OCI-LY1 (cell line): ENCODE data around the gene NOD2.

Experiments used
- EZH2 ChIP-seq: fragments of 200-600 bp; sonication (generic), shearing (Covaris generic); IDR thresholded peaks from 2 replicates; pipeline ENCODE4 v1.8.0; 2017; ENCODE audit warnings: borderline replicate concordance, mixed run types, mild to moderate bottlenecking, antibody characterized with exemption, low read length, moderate library complexity, mixed read lengths
- TF ChIP-seq, protein P1 (sequence below): fragments of 200-600 bp; sonication (generic), shearing (Covaris generic); IDR thresholded peaks from 2 replicates; pipeline ENCODE4 v1.5.1; 2017; ENCODE audit warnings: mild to moderate bottlenecking, antibody characterized with exemption, low read length, moderate library complexity, mixed read lengths

DNA sequence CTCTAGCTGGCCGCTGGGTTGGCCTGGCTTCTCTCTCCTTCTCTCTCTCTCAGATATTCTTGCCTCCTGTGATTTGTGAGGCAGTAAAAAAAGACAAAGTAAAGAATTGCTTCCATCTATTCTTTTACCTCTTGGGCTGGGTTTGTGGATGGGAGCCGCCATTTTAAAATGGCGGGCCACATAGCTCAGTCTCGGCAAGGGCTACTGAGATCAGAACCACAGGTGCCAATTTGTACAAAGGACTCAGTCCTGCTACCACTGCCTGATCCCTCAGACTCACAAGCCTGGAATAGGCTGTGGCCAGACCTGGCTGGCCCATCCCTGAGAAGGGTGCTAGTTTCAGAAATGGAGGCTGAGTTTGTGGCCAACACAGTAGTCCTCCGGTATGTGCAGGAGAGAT lies 24.1 kb downstream of the NOD2 start:
- TF ChIP-seq, protein P1, sequence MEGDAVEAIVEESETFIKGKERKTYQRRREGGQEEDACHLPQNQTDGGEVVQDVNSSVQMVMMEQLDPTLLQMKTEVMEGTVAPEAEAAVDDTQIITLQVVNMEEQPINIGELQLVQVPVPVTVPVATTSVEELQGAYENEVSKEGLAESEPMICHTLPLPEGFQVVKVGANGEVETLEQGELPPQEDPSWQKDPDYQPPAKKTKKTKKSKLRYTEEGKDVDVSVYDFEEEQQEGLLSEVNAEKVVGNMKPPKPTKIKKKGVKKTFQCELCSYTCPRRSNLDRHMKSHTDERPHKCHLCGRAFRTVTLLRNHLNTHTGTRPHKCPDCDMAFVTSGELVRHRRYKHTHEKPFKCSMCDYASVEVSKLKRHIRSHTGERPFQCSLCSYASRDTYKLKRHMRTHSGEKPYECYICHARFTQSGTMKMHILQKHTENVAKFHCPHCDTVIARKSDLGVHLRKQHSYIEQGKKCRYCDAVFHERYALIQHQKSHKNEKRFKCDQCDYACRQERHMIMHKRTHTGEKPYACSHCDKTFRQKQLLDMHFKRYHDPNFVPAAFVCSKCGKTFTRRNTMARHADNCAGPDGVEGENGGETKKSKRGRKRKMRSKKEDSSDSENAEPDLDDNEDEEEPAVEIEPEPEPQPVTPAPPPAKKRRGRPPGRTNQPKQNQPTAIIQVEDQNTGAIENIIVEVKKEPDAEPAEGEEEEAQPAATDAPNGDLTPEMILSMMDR: no peak
- TF ChIP-seq EZH2: no peak
